Mammary epithelial cell (primary cell): Measurements from ENCODE around the gene DMD.
"Not testable (repeated sequence)": the region's sequence is repeated elsewhere in the genome, so short reads cannot be mapped to it uniquely, and the experiment has no call there.

Source experiments
- CTCF ChIP-seq, 2 donors: IDR thresholded peaks in 1 of 2; conservative IDR thresholded peaks in 1 of 2; 2 replicates each; pipeline ENCODE4 v1.5.1; 2011 to 2012; ENCODE audit warnings: inconsistent platforms in 2 of 2, low read length in 2 of 2, mild to moderate bottlenecking in 2 of 2, control low read depth in 1 of 2, low read depth in 1 of 2; ENCODE audit not compliant: insufficient read depth in 1 of 2; ENCODE audit errors: extremely low read depth in 1 of 2
- EZH2 ChIP-seq: IDR thresholded peaks from 2 replicates; pipeline ENCODE4 v1.6.1; 2012; ENCODE audit warnings: low read length, inconsistent platforms, borderline replicate concordance

- not testable (repeated sequence) for TF ChIP-seq CTCF (conservative IDR thresholded peaks at IDR 0.05 in 1 of 2, IDR thresholded peaks at IDR 0.05 in 1 of 2; ENCODE audit: extremely low read depth in 1 of 2, insufficient read depth in 1 of 2, low read depth in 1 of 2, low read length in 2 of 2); EZH2
Measured at GRCh38 chrX:33073660-33074059, 137.7 kb downstream of the DMD start.
